ENCODE data around the gene NRP1. TPM values are rescaled to one million over a fixed set of nuclear protein-coding genes. Genes with fewer than 3 reads are reported as not detected.
A peak's percentile ranks its signal among the peaks of the same experiment; 100 is the strongest.

The NRP1 gene
- polyA plus RNA-seq, 3 donors, result 1.1 to 1.7 (median 1.3) TPM

DNA sequence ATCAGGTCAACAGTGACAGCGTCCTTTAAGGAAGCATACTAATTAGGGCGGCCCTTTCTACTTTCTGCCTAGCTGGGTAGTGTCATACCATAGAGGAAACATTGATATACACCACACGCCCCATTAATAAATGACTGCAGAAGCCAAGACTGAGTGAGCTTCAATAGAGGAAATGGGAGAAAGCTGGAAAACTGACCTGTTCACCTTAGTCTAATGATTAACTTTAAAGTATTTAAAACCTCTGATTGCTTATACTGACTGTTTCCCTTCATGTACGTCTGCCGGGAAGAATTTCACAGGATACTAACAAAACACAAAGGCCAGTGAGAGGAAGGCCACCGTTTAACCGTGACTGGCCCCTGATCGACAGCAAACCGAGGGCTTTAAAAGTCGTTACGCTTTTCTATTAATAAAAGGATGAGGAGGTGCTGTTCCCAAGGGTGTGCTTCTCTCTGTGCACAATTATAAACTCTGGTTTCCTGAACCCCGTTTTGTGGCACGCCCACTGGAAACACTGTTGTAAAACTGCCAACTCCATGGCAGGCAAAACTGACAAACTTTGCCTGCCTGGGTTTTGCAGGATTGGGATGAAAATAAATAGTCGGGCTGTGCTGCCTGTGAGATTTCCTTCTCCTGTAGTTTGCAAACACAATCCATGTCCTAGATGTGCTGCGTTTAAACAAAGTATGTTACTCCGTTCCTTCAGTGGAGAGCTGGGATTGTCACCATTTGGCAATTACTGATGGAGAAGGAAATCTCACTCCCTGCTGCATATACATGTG lies 137.6 kb downstream of the NRP1 start:
- Histone ChIP-seq H3K36me3 (replicated peaks in 1 of 2; ENCODE audit: control insufficient read depth in 1 of 2, insufficient read depth in 2 of 2, low read length in 2 of 2) (no peaks in the 10 kb centered on the region), H3K9ac (ENCODE audit: insufficient read depth, low read length, poor library complexity, severe bottlenecking) (no peak overlapping the region), H3K4me2 (replicated peaks; ENCODE audit: extremely low read depth, low read length, poor library complexity, severe bottlenecking) (no peak overlapping the region), H3K9me3 (replicated peaks in 1 of 2; ENCODE audit: control insufficient read depth in 1 of 2, insufficient read depth in 1 of 2, low read length in 2 of 2) (no peaks in the 10 kb centered on the region), H3K79me2 (ENCODE audit: insufficient read depth, low read length) (no peaks in the 10 kb centered on the region), H4K20me1 (ENCODE audit: insufficient read depth, low read length) (no peaks in the 10 kb centered on the region), H3K4me1 (ENCODE audit: control insufficient read depth in 1 of 2, insufficient read depth in 2 of 2, low read length in 2 of 2) (peaks cover 14 to 17% of the 10 kb centered on the region in 2 donors), H3K27me3 (ENCODE audit: control insufficient read depth in 2 of 2, insufficient read depth in 2 of 2, low read length in 2 of 2) (no peaks in the 10 kb centered on the region), H3K27ac (ENCODE audit: low read depth in 1 of 2, low read length in 2 of 2) (no peak overlapping the region), H2AFZ (ENCODE audit: insufficient read depth, low read depth, low read length, poor library complexity, severe bottlenecking) (no peak overlapping the region), H3K4me3 (replicated peaks in 1 of 3; ENCODE audit: low read depth in 2 of 3, low read length in 3 of 3) (no peak overlapping the region)
- intact Hi-C loops (cut with micrococcal nuclease), result no loop called here
- Mint-ChIP-seq H3K4me1 (peaks cover 12% of the 10 kb centered on the region), H3K27ac (no peak overlapping the region), H3K9me3 (no peaks in the 10 kb centered on the region), H3K36me3 (no peaks in the 10 kb centered on the region), H3K27me3 (ENCODE audit: low read depth in 3 of 3) (peaks cover 1 to 23% (median 10%) of the 10 kb centered on the region in 3 donors), H3K4me3 (peak overlapping the region in 1 of 2 donors; percentile 14)
- TF ChIP-seq, protein P1, sequence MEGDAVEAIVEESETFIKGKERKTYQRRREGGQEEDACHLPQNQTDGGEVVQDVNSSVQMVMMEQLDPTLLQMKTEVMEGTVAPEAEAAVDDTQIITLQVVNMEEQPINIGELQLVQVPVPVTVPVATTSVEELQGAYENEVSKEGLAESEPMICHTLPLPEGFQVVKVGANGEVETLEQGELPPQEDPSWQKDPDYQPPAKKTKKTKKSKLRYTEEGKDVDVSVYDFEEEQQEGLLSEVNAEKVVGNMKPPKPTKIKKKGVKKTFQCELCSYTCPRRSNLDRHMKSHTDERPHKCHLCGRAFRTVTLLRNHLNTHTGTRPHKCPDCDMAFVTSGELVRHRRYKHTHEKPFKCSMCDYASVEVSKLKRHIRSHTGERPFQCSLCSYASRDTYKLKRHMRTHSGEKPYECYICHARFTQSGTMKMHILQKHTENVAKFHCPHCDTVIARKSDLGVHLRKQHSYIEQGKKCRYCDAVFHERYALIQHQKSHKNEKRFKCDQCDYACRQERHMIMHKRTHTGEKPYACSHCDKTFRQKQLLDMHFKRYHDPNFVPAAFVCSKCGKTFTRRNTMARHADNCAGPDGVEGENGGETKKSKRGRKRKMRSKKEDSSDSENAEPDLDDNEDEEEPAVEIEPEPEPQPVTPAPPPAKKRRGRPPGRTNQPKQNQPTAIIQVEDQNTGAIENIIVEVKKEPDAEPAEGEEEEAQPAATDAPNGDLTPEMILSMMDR (IDR thresholded peaks at IDR 0.05), result no peak
- no peak for DNase-seq
- WGBS (ENCODE audit: insufficient coverage), result 30% methylated on average over 5 of the region's 16 CpGs

GRCh38 chr10:33196377-33196706 lies 138.1 kb downstream of the NRP1 start:
- no peaks in the 10 kb centered on the region for H3K36me3 Mint-ChIP-seq
- no peak overlapping the region for H3K4me3 ChIP-seq (replicated peaks in 1 of 3; ENCODE audit: low read depth in 2 of 3, low read length in 3 of 3)
- H3K9me3 Mint-ChIP-seq, result no peaks in the 10 kb centered on the region
- H3K27ac ChIP-seq (ENCODE audit: low read depth in 1 of 2, low read length in 2 of 2), result no peak overlapping the region
- H3K27ac Mint-ChIP-seq, result no peak overlapping the region
- intact Hi-C loops (cut with micrococcal nuclease), result no loop called here
- peaks cover 14 to 17% of the 10 kb centered on the region in 2 donors for H3K4me1 ChIP-seq (ENCODE audit: control insufficient read depth in 1 of 2, insufficient read depth in 2 of 2, low read length in 2 of 2)
- H3K9ac ChIP-seq (ENCODE audit: insufficient read depth, low read length, poor library complexity, severe bottlenecking), result no peak overlapping the region
- WGBS (ENCODE audit: insufficient coverage), result 80% methylated on average over 2 of the region's 3 CpGs
- DNase-seq, result no peak
- no peaks in the 10 kb centered on the region for H3K36me3 ChIP-seq (replicated peaks in 1 of 2; ENCODE audit: control insufficient read depth in 1 of 2, insufficient read depth in 2 of 2, low read length in 2 of 2)
- H3K27me3 Mint-ChIP-seq (ENCODE audit: low read depth in 3 of 3), result peaks cover 1 to 23% (median 10%) of the 10 kb centered on the region in 3 donors
- H3K9me3 ChIP-seq (replicated peaks in 1 of 2; ENCODE audit: control insufficient read depth in 1 of 2, insufficient read depth in 1 of 2, low read length in 2 of 2), result no peaks in the 10 kb centered on the region
- TF ChIP-seq, protein P1 (IDR thresholded peaks at IDR 0.05), result no peak
- peaks cover 12% of the 10 kb centered on the region for H3K4me1 Mint-ChIP-seq
- H3K4me2 ChIP-seq (replicated peaks; ENCODE audit: extremely low read depth, low read length, poor library complexity, severe bottlenecking), result no peak overlapping the region
- no peak overlapping the region for H3K4me3 Mint-ChIP-seq
- no peaks in the 10 kb centered on the region for H3K27me3 ChIP-seq (ENCODE audit: control insufficient read depth in 2 of 2, insufficient read depth in 2 of 2, low read length in 2 of 2)
- H3K79me2 ChIP-seq (ENCODE audit: insufficient read depth, low read length), result no peaks in the 10 kb centered on the region
- H2AFZ ChIP-seq (ENCODE audit: insufficient read depth, low read depth, low read length, poor library complexity, severe bottlenecking), result no peak overlapping the region
- H4K20me1 ChIP-seq (ENCODE audit: insufficient read depth, low read length), result no peaks in the 10 kb centered on the region
